DMS79 treated with DMSO at 0.1 percent for 48 hours (cell line): ENCODE results near the gene MMAA.
"Not testable (repeated sequence)": the region's sequence is repeated elsewhere in the genome, so short reads cannot be mapped to it uniquely, and the experiment has no call there.

Experiments used
- DNase-seq: peaks from one replicate; lab custom pipeline; 2025; lab: John Stamatoyannopoulos, UW

The MMAA gene

GRCh38 chr4:145618932-145619638, at the start of gene MMAA:
Gene MMAA (plus strand): TSS chr4:145619385. CDS start chr4:145639140, 19,755 bp downstream.
- peak; percentile 73 for DNase-seq

- not testable (repeated sequence) for DNase-seq
Measured at GRCh38 chr4:145574546-145574945, 44.6 kb upstream of the MMAA start.

DNA sequence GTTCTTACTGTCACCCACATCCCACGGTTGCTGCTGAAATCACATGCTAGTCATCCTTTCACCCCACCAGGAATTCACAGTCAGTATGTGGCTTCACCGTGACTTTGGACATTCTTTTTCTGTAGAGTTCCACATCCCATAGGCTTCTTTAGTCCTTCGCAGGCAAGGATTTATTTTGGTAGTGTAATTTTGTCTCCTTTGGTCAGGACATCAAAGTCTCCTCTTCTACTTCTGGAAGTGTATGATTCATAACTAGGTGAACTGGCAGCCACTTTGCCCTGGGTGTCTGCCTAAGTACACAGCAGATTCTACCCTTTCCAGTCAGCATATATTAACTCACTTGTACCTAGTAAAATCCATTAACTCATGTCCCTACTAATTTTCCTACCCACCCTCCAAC, 38.3 kb upstream of the MMAA start:
- no peak for DNase-seq

DNA sequence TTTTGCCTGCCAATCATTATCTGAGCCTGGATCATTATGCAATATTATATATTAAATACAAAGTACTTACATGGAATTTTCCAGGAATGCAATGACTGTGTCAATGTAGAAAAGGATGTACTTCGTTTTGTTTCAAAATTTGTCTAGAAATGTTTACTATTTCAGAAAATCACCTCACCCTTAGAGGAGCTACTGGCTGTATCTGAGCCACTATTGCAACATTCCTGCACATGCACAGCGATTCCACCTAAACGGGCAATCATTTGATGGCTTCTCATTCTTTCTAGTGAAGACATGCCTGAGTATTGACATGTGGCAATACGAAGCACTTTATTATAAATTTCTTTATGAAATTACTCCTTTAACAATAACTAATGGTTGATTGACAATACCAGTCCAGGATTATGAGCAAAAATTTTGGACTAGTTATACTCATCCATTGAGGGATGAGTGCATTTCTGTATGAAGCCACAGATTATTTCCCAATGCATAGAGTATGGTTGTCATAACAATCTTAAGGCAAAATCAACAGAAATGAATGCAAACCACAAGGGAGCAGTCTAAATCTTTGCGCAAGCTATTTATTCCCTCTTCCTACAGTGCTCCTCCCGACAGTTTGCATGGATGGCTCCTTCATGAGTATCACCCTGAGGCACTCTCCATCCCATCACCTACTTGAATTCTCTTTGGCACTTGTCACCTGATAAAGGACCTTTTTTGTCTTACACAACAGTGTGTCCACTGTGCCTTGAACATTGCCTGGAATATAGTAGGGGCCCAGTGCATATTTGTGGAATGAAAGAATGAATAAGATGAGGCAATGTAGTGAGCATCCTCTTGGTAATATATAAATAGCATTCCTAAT, 35.8 kb upstream of the MMAA start:
- no peak for DNase-seq

DNA sequence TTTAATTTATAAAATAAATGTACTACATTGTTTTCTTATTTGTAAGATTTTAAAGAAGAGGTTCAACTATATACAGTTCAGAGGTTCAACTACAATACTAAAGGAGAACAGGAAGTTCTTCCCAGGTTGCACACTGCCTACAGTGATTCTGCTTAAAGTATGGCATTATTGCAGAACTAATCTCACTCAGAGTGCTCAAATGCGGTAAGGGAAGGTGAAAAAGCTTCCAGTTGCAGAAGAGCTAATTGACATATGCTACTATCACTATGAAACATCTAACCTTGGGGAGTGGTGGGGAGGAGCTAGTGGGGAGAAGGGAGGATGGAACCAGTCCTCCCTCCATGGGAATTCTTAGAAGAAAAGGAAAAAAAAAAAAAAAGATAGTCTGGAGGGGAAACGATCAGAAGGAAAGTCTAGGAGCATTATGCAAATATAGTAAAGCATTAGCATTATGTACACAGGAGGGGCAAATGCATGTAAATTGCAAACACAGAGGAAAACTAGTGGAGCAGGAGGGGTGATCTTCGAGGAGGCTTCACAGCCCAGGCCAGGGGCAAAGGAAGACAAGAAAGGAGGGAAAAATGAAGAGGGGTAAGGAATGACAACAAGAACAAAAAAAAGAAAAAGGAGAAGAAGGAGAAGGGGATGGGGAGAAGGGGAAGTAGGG, 32.0 kb upstream of the MMAA start:
- DNase-seq = no peak

DNA sequence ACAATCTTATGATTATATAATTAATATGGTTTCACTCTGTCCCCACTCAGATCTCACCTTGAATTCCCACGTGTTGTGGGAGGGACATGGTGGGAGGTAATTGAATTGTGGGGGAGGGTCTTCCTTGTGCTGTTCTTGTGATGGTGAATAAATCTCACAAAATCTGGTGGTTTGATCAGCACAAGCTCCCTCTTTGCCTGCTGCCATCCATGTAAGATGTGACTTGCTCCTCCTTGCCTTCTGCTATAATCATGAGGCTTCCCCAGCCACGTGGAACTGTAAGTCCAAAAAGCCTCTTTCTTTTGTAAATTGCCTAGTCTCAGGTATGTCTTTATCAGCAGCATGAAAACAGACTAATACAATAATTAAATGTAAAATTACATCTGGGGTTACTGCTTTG, 29.8 kb upstream of the MMAA start:
- not testable (repeated sequence) for DNase-seq

DNA sequence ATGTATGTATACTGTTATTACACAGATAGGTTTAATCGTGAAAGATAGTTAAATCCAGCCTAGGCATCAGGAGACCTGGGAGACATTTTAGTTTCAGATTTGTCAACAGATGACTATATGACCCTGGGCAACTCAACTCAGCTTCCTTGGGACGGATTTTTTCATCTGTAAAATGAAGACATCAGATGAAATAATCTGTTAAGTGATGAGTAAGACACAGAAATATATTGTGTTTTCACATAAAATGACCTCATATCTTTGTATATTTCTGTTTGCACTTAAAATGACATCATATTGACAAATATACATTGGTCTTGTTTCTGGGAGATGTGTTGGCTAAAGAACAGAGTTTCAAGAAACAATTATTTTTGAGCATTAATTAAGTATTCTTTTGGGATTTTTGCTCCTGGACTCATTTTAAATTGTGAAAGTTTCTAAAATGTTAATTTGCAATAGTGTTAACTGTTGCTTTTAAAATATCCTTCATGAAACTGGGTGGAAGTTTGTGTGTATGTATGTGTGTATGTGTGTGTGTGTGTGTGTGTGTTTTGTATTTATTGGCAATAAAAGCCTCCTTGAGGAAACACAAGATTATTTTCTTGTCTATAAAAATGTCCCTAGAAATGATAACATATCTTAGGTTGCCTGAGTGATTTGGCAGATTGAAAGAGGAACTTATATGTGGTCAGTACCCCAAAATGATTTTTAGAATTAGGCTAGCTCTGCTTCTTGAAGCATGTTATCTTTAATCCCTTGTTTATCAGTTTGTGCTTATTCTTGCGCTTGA, 29.1 kb upstream of the MMAA start:
- no peak for DNase-seq

DNA sequence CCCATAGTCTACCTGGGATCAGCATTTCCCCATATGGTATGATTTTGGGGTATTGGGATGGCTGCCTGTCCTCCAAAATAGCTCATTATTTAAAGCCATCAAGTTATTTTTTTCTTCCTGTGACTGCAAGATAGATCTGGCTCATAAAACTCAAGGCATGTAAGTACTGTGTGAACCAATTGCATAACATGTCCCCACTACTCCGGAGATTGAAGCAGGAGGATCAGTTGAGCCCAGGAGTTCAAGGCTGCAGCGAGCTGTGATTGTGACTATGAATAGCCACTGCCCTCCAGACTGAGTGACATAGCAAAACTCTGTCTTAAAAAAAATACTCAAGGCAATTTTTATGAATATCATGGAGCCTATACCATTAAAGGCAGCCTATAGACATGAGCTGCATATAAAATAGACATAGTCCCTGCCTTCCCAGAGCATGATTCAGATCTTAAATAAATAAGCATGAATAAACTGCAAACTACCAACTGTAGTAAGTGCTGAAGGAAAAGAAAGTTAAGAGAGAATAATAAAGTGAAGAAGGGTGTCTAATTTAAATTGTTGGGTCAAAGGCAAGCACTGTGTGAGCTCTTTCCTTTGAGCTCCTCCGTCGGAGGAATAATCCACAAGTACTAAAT, 16.9 kb upstream of the MMAA start:
- no peak for DNase-seq

DNA sequence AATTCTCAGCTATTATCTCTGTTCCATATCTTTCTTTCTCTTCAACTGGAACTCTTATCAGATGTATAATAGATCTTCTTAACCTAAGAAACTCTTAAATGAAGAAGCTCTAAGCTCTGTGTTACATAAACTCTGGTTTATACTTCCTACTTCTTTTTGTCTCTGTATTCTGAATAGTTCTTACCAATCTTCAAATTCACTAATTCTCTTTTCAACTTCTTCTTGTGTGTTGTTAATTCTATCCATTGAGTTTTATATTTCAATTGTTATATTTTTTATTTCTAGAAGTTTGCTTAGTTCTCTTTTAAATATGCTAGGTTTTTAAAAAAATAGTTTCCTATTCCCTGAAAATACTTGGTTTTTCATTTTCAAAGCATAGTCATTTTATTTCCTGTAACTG, 13.2 kb upstream of the MMAA start:
- no peak for DNase-seq

DNA sequence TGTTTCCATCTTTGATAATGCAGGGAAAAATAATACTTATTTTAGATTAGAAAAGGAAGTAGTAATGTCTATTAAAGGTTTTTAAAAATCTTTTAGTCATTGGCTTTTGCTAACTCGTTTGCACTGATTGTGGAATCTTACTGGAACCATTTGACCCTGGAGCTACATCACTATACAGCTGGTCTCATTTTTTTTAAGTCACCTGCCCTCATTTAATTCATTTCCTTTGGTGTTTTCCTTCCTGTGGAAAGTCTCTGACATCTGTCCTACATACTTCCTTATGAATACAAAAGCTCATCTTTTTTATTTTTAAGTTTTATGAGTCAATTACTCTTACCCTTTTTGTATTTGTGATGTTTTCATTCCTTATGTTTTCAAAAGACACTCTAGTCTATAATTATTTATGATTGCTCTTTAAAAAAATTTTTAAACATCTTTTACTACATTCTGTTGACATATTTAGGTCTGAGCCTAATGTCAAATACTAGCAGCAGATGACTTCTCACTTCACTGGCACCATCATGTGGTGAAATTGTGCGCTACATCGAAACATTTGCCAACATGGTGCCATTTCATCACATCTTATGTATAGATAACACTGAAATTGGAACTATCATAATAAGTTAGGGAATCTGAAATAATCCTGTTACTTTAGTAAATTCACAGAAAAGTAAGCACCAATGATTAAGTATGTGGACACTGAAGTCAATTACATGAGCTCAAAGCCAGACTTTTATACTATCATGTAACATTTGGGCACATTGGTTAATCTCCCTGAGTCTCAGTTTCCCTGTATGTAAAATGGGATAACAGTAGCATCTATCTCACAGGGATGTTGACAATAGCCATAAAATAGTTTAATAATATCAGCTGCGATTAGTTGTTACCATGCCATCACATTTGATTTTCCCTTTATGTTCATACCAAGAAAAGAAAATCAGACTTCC, 9.4 kb upstream of the MMAA start:
- DNase-seq = peak; percentile 12

DNA sequence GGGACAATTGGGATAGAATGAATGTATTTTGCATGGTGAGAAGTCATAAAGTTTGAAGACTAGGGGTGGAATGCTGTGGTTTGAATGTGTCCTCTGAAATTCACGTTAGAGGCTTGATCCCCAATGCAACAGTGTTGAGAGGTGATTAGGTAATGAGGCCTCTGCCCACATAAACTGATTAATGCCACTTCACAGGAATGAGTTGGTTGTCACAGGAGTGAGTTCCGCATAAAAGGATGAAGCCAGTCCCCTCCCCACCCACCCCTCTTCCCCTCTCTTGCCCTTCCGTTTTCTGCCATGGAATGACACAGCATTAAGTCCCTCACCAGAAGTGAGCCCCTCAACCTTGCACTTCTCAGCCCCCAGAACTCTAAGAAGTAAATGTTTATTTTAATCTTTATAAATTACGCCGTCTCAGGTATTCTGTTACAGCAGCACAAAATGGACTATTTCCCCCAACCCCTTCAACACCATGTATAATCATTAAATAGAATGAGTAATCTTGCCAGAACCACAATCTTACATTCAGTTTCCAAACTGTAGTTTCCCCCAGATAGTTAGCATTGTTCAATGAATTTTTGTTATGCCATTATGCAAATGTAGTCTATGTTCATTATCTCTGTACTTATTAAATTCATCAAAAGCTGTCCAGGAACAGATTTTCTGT, 5.5 kb upstream of the MMAA start:
- DNase-seq = no peak

GRCh38 chr4:145614233-145614610, 5.0 kb upstream of the MMAA start:
- no peak for DNase-seq

- DNase-seq = peak; percentile 12
Measured at GRCh38 chr4:145618210-145618931, 814 bp upstream of the MMAA start.

DNA sequence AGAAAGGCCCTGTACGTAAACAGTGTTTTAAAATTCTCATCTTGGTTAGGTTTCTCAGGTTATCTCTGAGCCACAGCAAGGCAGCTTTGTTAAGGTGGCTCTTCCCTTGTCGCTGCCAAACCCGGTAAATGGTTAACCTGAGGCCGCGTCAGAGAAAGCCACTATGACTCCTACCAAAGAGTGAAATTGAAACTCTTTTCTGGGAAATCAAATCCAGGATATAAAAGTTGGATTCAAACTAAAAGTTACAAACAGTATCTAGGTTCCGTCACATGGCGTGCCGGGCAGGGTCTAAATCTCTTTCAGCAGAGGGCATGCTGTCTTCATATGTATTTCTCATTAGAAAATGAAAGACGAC, 433 bp downstream of the MMAA start:
- no peak for DNase-seq

DNA sequence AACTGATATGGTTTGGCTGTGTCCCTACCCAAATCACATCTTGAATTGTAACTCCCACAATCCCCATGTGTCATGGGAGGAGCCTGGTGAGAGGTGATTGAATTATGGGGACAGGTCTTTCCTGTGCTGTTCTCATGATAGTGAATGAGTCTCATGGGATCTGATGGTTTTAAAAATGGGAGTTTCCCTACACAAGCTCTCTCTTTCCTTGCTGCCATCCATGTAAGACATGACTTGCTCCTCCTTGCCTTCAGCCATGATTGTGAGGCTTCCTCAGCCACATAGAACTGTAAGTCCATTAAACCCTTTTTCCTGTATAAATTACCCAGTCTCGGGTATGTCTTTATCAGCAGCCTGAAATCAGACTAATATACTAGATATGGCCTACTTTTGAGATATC, 2.9 kb downstream of the MMAA start:
- not testable (repeated sequence) for DNase-seq

- no peak for DNase-seq
Measured at GRCh38 chr4:145623831-145624230, 4.6 kb downstream of the MMAA start.

DNA sequence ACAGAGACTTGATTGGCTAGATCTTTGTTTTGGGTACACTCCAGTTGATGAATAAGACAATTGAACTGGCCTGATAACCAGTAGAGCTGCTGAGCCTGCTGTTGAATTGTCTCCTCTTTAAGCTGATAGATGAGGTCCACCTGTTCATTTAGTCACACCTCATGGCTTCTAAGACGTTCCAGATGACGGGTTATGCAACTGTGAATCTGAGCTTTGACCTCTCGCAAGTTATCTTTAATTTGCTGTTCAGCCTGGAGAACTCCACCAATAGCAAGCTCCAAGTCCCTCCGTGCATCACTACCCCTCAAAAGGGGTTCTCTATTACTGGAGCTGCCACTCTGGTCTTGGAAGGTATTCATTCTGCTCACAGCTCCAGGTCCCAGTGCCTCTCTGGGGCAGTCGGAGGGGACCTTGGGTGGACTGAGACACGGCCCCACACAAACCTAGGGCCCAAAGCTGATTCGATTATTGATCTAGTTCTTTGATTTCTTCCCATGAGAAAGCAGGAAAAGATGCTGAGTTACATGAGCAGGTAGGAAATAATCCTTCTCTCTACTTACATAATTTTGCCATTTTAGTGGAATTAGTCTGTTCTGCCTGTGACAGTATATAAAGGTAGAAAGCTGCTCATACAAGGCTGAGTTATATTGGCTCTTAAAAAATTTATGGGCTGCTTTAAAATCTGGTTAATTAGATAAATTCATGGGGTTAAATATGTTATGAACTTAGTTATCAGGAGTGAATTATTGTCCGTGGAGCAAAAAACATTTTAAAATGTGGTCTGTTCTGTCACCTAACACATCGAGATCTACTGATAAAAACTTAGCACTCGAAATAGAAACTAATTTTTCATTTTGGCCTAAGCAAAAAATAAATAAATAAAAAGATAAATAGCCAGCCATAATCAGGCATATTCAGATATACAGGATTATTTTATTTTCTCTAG, 6.8 kb downstream of the MMAA start:
- DNase-seq = no peak

DNA sequence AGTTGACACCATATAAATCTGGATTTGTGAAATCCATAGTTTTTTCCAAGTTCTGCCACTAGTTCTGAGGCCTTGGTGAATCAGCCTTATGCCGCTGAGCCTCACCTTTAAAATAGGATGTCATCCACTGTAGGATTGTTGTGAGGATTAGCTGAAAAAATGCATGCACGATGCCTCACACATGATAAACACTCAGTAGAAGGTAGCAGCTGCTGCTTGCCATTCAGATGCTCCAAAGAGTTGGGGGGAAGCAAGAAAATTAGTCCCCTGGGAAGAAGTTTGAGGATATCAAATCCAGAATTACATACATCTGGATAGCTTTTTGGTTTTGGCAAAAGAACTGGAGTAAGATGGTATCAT, 7.4 kb downstream of the MMAA start:
- no peak for DNase-seq
